H1 (cell line): ENCODE measurements around the gene BRD2.

Experiments used
- BRCA1 ChIP-seq: IDR thresholded peaks from 2 replicates; pipeline ENCODE4 v1.6.1; 2012; ENCODE audit warnings: low read depth, low read length, improper control_type of control experiment
- CHD1 ChIP-seq: IDR thresholded peaks from 2 replicates; pipeline ENCODE4 v1.6.1; 2012; ENCODE audit warnings: low read depth, low read length, improper control_type of control experiment
- CTCF ChIP-seq, 3 experiments: IDR thresholded peaks; 1 replicate in 2 of 3; 2 replicates in 1 of 3; pipeline versions ENCODE4 v1.5.1 to v1.6.1; 2011; ENCODE audit warnings: low read length in 3 of 3, mild to moderate bottlenecking in 3 of 3, inconsistent platforms in 2 of 3, low read depth in 1 of 3, moderate library complexity in 1 of 3; ENCODE audit not compliant: insufficient read depth in 1 of 3; ENCODE audit errors: control extremely low read depth in 1 of 3
- E2F6 ChIP-seq: IDR thresholded peaks from 2 replicates; pipeline ENCODE4 v1.6.1; 2012; ENCODE audit warnings: inconsistent platforms
- FOSL1 ChIP-seq: IDR thresholded peaks from 2 replicates; pipeline ENCODE4 v1.6.1; 2011; ENCODE audit warnings: mild to moderate bottlenecking, low read depth, low read length, moderate library complexity; ENCODE audit not compliant: insufficient read depth
- JUN ChIP-seq: IDR thresholded peaks from 2 replicates; pipeline ENCODE4 v1.6.1; 2011; ENCODE audit warnings: low read depth, mild to moderate bottlenecking, improper control_type of control experiment, low read length
- SP4 ChIP-seq: IDR thresholded peaks from 2 replicates; pipeline ENCODE4 v1.6.1; 2012; ENCODE audit warnings: low read length, inconsistent platforms
- SRF ChIP-seq: IDR thresholded peaks from 2 replicates; pipeline ENCODE4 v1.6.1; 2011; ENCODE audit warnings: mild to moderate bottlenecking, low read depth, low read length, moderate library complexity
- TAF1 ChIP-seq: IDR thresholded peaks from 2 replicates; pipeline ENCODE4 v1.6.1; 2011; ENCODE audit warnings: mild to moderate bottlenecking, low read depth, low read length
- TF ChIP-seq, protein P1 (sequence below): IDR thresholded peaks from 2 replicates; pipeline ENCODE4 v1.6.1; 2011; ENCODE audit warnings: low read length, improper control_type of control experiment

DNA sequence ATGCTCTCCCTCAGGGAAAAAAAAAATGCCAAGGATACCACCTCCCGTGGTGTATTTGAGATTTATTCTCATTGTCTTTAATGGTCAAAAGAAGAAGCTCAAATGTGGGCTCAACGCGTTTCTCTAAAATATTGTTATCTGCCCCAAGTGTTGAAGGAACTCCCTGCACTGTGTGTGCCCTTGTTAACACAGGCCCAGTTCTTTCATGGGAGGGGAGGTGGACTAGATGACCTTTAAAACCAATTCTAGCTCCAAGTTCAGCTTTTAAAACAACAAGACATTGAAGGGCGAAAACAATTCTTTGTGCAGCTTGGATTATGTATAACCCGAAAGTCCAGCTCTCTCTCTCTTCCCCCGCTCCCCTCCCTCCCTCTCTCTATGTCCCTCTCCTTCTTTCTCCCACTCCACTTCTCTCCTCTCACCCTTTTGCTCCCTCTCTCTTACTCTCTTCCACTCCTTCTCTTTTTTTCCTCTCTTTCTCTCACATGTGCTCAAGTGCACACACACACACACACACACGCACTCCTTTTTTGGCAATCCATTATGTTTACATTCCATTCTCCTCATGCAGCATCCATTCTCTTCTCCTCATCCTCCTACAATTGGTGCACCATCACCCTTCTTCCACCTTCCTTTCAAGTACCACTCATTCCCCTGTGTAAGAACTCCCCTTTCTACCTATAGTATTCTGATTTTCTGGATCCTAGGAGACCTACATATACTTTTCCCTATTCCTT, 36.1 kb upstream of the BRD2 start:
- no peak for TF ChIP-seq CHD1
- TF ChIP-seq E2F6 = no peak
- no peak for TF ChIP-seq TAF1
- TF ChIP-seq, protein P1, sequence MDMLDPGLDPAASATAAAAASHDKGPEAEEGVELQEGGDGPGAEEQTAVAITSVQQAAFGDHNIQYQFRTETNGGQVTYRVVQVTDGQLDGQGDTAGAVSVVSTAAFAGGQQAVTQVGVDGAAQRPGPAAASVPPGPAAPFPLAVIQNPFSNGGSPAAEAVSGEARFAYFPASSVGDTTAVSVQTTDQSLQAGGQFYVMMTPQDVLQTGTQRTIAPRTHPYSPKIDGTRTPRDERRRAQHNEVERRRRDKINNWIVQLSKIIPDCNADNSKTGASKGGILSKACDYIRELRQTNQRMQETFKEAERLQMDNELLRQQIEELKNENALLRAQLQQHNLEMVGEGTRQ = no peak
- no peak for TF ChIP-seq CTCF (IDR thresholded peaks at IDR 0.05; ENCODE audit: control extremely low read depth in 1 of 3, insufficient read depth in 1 of 3, low read depth in 1 of 3, low read length in 3 of 3)
- no peak for TF ChIP-seq SP4
- TF ChIP-seq SRF = no peak
- no peak for TF ChIP-seq FOSL1
- no peak for TF ChIP-seq BRCA1
- TF ChIP-seq JUN = no peak
